WERI-Rb-1 (cell line): ENCODE data around the gene C11orf68.
A peak's percentile ranks its signal among the peaks of the same experiment; 100 is the strongest.

Source experiments
- DNase-seq: peaks from one replicate; pipeline ENCODE4 v3.0.0-alpha.2; 2020
- H3K27ac ChIP-seq: fragments of 250-450 bp; sonication (Bioruptor Pico); 2 replicates; pipeline ENCODE4 v1.5.1; 2020; ENCODE audit warnings: mild to moderate bottlenecking, moderate library complexity
- H3K27me3 ChIP-seq: fragments of 250-450 bp; sonication (Bioruptor Pico); 2 replicates; pipeline ENCODE4 v1.5.1; 2021; ENCODE audit warnings: mild to moderate bottlenecking, low read depth, moderate library complexity; ENCODE audit not compliant: insufficient read depth, severe bottlenecking
- H3K36me3 ChIP-seq: fragments of 250-450 bp; sonication (Bioruptor Pico); 2 replicates; pipeline ENCODE4 v1.5.1; 2020; ENCODE audit warnings: mild to moderate bottlenecking, moderate library complexity
- H3K4me3 ChIP-seq: 2 replicates; pipeline ENCODE4 v1.5.1; 2011; ENCODE audit warnings: low read depth, mild to moderate bottlenecking, control low read depth, low read length
- H3K9me3 ChIP-seq: fragments of 250-450 bp; sonication (Bioruptor Pico); 2 replicates; pipeline ENCODE4 v1.5.1; 2021; ENCODE audit warnings: mild to moderate bottlenecking, moderate library complexity; ENCODE audit not compliant: severe bottlenecking
- TF ChIP-seq, protein P1 (sequence below): IDR thresholded peaks from 2 replicates; pipeline ENCODE4 v1.5.1; 2011; ENCODE audit warnings: low read depth, mild to moderate bottlenecking, control low read depth, inconsistent platforms, low read length

Gene C11orf68

DNA sequence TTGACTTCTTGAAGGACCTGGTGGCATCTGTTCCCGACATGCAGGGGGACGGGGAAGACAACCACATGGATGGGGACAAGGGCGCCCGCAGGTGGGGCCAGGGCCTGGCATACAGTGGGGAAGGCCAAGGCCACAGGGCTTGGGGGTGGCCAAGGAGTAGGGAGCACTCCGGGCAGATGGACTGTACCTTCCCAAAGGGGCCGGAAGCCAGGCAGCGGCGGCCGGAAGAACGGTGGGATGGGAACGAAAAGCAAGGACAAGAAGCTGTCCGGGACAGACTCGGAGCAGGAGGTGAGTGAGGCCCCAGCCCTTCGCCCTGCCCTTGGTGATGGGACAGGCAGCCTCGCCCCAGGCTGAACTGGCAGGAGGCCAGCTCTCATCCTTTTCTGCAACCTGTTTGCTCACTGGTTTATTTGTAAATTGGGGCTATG lies 1.5 kb upstream of the C11orf68 start:
- no peak for DNase-seq
- H3K9me3 ChIP-seq: no peaks in the 10 kb centered on the region
- no peak overlapping the region for H3K27ac ChIP-seq
- TF ChIP-seq, protein P1, sequence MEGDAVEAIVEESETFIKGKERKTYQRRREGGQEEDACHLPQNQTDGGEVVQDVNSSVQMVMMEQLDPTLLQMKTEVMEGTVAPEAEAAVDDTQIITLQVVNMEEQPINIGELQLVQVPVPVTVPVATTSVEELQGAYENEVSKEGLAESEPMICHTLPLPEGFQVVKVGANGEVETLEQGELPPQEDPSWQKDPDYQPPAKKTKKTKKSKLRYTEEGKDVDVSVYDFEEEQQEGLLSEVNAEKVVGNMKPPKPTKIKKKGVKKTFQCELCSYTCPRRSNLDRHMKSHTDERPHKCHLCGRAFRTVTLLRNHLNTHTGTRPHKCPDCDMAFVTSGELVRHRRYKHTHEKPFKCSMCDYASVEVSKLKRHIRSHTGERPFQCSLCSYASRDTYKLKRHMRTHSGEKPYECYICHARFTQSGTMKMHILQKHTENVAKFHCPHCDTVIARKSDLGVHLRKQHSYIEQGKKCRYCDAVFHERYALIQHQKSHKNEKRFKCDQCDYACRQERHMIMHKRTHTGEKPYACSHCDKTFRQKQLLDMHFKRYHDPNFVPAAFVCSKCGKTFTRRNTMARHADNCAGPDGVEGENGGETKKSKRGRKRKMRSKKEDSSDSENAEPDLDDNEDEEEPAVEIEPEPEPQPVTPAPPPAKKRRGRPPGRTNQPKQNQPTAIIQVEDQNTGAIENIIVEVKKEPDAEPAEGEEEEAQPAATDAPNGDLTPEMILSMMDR: no peak
- H3K27me3 ChIP-seq: no peaks in the 10 kb centered on the region
- peak overlapping the region; percentile 56 for H3K4me3 ChIP-seq
- peaks cover 17% of the 10 kb centered on the region for H3K36me3 ChIP-seq

DNA sequence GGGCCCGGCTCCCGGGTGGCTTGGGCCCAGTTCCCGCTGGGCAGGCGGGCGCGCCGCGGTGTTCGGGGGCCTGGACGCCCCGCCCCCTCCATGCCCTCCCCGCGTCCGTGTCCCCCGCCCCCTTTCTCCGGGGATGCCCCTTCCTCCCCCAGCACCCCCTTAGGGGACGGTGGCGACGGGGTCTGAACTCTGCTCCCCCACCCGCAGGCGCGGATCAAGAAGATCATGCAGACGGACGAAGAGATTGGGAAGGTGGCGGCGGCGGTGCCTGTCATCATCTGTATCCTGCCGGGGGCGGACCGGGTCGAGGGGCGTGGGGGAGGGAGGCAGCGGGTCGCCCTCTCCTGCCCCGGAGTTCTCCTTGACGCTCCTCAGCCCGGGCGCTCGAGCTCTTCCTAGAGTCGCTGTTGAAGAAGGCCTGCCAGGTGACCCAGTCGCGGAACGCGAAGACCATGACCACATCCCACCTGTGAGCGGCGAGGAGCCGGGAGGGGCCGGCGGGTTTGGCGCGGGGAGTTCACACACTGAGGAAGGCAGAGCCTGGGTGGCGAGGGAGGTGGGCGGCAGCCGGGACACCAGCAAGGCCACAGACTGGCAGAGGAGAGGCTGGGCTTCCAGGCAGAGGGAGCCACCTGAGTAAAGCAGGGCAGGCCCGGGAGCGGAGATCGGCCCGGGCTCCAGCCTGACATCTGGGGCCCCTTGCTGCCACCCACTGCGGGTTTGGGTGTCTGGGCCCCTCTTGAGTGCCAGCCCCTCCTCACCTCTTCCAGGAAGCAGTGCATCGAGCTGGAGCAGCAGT lies 910 bp upstream of the C11orf68 start:
- TF ChIP-seq, protein P1: no peak
- peak; percentile 57 for DNase-seq
- H3K27ac ChIP-seq: peak overlapping the region; percentile 74
- peak overlapping the region; percentile 56 for H3K4me3 ChIP-seq
- H3K27me3 ChIP-seq: no peaks in the 10 kb centered on the region
- peaks cover 17% of the 10 kb centered on the region for H3K36me3 ChIP-seq
- H3K9me3 ChIP-seq: no peaks in the 10 kb centered on the region

DNA sequence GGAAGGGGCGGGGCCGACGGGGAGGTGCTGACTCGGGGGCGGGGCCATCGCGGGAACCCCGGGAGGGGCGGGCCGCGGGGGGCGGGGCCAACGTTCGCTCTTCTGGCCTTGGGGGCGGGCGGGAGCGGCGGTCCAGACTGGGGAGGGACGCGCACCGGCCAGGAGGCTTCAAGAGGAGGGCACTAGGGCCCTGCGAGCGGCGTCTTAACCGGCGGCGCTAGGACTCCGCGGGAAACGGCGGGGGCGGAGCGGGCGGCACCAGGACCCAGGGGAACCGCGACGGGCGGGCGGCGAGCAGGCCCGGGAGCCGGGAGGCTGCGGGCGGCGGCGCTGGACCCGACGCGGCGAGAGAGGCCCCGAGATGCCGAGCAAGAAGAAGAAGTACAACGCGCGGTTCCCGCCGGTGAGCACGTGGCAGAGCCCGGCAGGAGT lies 295 bp upstream of the C11orf68 start, which contains the start of gene DRAP1:
Gene DRAP1, plus strand, starts transcription at position 286 of the 432 bp plus-strand sequence. Its CDS starts 76 bp downstream, at position 362.
- H3K27ac ChIP-seq: peak within 1 kb of the TSS; percentile 82
- H3K4me3 ChIP-seq: peak within 1 kb of the TSS; percentile 94
- H3K9me3 ChIP-seq: no peaks in the 10 kb centered on the region
- H3K27me3 ChIP-seq: no peaks in the 10 kb centered on the region
- TF ChIP-seq, protein P1: no peak
- peak; percentile 98 for DNase-seq
- H3K36me3 ChIP-seq: peaks cover 17% of the 10 kb centered on the region

DNA sequence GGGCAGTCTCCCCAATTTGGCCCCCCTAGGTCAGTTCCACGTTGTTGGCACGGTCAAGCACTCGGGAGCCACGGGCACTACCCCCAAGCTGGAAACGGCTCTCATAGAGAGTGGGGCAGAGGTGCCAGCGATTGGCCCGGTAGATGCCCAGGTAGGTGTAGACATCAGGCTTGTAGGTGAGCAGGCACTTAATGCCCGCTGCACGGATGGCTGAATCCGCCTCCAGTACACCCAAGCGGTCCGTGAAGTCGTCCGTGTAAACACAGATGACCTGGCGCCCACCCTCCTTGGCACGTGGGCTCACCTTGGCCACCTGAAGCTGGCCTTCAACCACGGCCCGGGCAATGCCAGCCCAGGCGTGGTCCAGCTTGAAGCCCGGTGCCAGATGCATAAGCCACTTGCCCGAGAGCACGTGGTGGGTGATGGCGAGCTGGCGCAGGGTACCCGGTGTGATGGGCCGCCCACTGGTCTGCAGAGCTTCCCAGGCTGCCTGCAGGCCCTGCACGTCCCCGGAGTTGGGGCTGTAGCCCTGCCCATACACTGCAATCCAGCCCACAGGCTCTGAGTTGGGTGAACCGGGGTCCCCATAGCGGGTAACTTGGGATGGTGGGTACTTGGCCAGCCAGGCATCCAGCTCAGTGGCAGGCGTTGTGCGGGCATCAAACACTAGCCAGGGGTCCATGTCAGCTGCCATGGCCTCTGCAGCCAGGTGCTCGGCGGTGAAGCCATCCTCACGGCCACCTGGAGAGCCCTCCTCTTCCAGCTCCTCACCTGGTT lies 1.2 kb downstream of the C11orf68 start:
- Histone ChIP-seq H3K36me3 (peaks cover 9% of the 10 kb centered on the region), H3K9me3 (no peaks in the 10 kb centered on the region), H3K4me3 (peak overlapping the region; percentile 94), H3K27me3 (no peaks in the 10 kb centered on the region), H3K27ac (no peak overlapping the region)
- no peak for DNase-seq
- TF ChIP-seq, protein P1: no peak

DNA sequence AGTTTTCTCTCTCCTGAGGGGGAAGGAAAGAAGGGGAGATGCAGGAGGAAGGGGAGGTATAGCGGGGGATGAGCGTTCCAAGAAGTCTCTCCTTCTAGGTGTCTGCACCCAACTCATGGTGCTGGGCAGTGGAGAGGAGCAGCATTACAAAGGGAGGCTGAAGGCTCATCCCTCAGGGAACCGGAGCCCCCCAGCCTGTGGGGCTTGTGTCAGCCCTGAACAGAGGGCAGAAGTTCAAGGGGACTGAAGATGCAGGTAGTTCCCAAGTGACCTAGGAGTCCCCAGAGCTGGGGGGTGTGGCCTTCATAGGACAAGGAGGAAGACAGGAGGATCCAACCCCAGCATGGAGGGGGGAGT lies 1.8 kb downstream of the C11orf68 start:
- Histone ChIP-seq H3K27ac (no peak overlapping the region), H3K27me3 (no peaks in the 10 kb centered on the region), H3K9me3 (no peaks in the 10 kb centered on the region), H3K36me3 (peaks cover 4% of the 10 kb centered on the region; the same call in 1 of the 2 replicates), H3K4me3 (no peak overlapping the region)
- TF ChIP-seq, protein P1: no peak
- DNase-seq: no peak
